Neural progenitor cell (in vitro differentiated cells): ENCODE results near the gene NEK6.

Experiments
- EZH2phosphoT487 ChIP-seq: fragments of 200-600 bp; sonication (generic); IDR thresholded peaks from 2 replicates; pipeline ENCODE4 v1.6.1; 2017; ENCODE audit warnings: antibody characterized with exemption
- TF ChIP-seq, protein P1 (sequence below): fragments of 200-600 bp; sonication (generic); IDR thresholded peaks from 2 replicates; pipeline ENCODE4 v1.5.1; 2017; ENCODE audit warnings: antibody characterized with exemption, mild to moderate bottlenecking

GRCh38 chr9:124248960-124249359 lies 8.8 kb upstream of the NEK6 start:
- no peak for TF ChIP-seq EZH2phosphoT487
- TF ChIP-seq, protein P1, sequence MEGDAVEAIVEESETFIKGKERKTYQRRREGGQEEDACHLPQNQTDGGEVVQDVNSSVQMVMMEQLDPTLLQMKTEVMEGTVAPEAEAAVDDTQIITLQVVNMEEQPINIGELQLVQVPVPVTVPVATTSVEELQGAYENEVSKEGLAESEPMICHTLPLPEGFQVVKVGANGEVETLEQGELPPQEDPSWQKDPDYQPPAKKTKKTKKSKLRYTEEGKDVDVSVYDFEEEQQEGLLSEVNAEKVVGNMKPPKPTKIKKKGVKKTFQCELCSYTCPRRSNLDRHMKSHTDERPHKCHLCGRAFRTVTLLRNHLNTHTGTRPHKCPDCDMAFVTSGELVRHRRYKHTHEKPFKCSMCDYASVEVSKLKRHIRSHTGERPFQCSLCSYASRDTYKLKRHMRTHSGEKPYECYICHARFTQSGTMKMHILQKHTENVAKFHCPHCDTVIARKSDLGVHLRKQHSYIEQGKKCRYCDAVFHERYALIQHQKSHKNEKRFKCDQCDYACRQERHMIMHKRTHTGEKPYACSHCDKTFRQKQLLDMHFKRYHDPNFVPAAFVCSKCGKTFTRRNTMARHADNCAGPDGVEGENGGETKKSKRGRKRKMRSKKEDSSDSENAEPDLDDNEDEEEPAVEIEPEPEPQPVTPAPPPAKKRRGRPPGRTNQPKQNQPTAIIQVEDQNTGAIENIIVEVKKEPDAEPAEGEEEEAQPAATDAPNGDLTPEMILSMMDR, result no peak
